HG03558 (cell line): ENCODE measurements around the gene ANXA2R.
A peak's percentile ranks its signal among the peaks of the same experiment; 100 is the strongest.
"Not testable (repeated sequence)": the region's sequence is repeated elsewhere in the genome, so short reads cannot be mapped to it uniquely, and the experiment has no call there.

Experiments
- ATAC-seq: cut with Tn5 transposase; IDR thresholded peaks from one replicate; pipeline ENCODE4 v1.9.1; 2021; ENCODE audit warnings: moderate number of reproducible peaks; ENCODE audit not compliant: unreplicated experiment; ENCODE audit errors: extremely low read depth

The ANXA2R gene

DNA sequence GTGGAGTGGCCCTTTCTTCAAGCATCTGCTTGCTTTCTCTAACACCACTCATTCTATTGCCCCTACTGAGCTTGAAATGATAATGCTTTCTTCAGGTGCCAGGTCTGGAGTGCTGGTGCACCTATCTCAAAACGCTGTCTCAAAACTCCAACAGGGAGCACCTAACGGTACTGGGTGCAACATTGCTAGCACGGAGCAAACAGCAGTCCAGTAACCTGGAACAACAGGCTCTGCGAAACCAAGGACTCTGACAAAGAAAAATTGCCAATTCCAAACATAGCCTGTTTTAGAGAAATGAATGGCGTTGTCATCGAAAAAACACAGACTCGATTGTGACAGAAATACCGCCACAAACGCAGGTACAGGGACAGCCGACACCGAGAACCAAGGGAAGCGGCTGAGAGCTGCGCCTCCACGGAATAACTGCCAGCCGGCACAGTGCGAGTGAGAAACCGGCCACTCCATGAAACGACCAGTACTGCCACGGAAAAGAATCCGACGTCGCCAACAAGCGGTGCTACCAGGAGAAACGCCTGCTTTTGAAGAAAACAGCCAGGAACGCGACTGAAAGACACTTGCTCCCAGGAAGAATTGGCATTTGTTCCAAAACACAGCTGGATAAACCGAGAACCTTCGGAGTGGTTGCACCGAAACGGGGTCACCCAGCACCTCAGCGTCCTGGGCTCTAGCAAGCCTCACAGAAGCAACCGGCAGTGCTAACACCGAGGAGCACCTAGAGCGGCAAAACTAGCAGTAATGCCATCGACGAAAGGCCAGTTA lies 3.1 kb downstream of the ANXA2R start:
- ATAC-seq: no peak

DNA sequence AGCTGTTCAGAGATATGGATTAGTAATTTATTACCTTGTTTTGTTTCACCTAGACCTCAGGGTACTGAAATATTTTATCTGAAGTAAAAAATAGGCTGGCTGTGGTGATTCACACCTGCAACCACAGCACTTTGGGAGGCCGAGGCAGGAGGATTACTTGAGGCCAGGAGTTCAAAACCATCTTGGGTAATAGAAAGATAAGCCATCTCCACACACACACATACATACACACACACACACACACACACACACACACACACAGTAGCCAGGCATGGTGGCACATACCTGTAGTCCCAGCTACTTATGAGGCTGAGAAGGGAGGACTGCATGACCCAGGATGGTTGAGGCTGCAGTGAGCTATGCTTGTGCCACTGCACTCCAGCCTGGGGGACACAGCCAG lies 3.7 kb downstream of the ANXA2R start:
- ATAC-seq: no peak

DNA sequence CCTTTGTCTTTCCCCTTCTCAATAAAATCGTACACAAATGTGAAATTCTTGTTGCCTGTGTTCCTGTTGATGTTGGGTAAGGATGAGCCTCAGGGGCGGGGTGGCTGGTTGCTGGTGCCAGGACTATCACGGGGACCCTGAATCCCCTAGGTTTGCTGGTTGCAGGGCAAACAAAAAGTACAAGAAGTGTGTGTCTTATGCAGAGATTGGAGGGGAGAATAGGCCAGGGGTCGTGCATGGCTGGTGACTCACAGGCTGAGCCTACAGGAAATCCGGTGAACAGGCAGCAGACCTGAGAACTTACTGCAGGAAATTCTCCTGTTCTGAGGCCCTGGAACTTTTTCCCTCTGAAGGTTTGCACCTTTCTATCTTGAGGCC lies 5.5 kb downstream of the ANXA2R start:
- ATAC-seq: no peak

DNA sequence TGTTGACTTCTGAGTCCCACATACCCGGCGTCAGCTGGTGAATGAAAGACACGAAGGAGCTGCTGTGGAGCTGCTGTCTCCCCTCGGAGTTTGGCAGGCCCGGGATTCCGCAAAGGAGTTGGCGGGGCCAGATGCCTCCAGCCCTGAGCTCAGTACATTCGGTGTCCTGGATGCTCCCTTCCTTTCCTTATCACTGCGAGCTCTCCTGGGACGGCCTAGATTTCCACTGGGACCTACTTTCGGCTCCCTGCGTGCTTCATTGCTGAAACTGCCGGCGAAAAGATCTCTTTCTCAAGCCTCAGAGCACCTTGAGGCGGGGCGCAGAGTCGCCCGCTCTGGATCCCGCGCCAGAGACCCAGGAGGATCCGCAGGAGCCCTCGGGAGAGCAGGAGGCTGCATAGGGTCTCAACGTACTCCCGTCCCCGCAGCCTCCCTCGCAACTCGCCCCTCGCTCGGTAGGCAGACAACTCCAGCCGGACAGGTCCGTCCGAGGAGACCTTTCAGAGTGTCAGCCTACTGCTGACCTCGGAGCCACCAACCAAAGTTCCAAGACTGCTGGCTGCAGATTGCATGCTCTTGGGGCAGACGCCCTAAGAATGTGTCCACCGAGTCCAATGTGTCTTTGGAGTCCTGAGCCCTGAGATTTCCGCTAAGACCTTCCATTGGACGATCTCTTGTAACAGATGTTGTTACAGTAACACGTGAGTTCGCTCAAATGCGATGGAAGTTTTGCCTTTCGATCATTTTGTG lies 6.1 kb downstream of the ANXA2R start:
- ATAC-seq: no peak

DNA sequence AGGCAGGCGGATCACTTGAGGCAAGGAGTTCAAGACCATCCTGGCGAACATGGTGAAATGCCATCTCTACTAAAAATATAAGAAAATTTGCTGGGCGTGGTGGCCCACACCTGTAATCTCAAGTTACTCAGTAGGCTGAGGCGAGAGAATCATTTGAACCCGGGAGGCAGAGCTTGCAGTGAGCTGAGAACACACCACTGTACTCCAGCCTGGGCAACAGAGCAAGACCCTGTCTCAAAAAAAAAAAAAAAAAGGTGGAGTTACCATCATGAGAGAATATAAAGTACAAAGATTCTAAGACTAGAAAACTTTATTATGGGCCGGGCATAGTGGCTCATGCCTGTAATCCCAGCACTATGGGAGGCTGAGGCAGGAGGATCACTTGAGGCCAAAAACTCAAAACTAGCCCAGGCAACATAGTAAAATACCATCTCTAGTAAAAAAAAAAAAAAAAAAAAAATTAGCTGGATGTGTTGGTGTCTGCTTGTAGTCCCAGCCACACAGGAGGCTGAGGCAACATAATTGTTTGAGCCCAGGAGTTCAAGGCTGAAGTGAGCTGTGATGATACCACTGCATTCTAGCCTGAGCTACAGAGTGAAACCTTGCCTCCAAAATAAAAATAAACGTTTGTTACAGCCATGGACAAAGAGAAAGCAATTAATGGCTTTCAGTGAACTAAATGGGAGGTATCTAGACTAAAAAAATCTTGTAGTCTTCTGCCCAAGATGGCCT lies 12.9 kb downstream of the ANXA2R start:
- no peak for ATAC-seq

DNA sequence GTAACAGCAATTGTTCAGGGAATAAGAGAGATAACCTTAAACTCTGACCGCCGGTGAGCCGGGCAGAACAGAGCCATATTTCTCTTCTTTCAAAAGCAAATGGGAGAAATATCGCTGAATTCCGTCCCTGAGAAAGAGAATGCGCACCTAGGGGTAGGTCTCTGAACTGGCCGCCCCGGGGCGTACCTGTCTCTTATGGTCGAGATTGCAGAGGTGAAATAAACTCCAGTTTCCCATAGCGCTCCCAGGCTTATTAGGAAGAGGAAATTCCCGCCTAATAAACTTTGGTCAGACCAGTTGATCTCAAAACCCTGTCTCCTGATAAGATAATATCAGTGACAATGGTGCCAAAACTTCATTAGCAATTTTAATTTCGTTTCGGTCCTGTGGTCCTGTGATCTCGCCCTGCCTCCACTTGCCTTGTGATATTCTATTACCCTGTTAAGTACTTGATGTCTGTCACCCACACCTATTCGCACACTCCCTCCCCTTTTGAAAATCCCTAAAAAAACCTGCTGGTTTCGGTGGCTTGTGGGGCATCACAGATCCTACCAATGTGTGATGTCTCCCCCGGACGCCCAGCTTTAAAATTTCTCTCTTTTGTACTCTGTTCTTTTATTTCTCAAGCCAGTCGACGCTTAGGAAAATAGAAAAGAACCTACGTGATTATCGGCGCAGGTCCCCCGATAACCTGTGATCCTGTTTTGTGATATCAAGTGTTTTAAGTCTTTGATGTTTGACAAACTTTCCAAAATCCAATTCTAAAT lies 14.8 kb downstream of the ANXA2R start:
- ATAC-seq: not testable (repeated sequence)

DNA sequence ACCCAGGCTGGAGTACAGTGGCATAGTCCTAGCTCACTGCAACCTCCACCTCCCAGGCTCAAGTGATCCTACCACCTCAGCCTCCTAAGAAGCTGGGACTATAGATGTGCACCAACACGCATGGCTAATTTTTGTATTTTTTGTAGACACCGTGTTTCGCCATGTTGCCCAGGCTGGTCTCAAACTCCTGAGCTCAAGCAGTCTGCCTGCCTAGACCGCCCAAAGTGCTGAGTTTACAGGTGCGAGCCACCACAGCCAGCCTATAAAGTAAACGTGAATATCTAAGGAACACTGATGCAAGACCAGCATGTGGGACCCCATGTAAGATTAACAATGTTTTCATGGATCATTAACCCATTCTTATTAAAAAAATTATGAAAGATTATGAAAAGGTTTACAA lies 15.9 kb downstream of the ANXA2R start:
- no peak for ATAC-seq

DNA sequence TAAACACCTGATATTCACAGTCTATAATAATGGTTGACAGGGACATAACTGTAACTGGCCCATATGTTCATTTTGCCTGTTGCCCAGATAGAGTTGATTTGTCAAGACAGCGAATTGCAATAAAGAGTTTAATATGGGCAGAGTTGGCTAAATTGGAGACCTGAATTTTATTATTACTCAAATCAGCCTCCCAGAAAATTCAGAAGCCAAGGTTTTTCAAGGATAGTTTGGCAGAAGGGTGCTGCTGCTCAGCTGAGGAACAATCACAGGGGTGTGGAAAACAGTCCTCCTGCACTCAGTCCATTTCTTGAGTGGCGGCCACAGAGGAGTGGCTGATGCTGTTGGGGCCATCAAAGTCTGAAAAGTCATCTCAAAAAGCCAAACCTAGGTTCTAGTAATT lies 19.0 kb downstream of the ANXA2R start:
- ATAC-seq: no peak

DNA sequence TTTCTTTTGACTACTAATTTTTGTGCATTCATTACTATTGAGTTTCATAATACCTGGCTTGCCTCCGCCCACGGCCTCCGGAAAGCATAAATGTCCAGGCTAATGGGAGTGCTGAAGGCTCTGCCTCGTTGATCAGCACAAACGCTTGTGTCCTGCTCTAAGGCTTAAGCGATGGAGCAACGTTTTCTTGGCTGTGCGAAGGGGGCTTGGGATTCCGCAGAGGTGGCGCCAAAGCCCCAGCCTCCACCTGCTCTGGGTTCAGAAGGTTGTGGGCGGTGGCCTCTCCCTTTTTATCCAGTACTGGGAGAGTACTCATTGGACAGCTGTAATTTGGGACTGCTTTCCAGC lies 19.7 kb downstream of the ANXA2R start:
- no peak for ATAC-seq

DNA sequence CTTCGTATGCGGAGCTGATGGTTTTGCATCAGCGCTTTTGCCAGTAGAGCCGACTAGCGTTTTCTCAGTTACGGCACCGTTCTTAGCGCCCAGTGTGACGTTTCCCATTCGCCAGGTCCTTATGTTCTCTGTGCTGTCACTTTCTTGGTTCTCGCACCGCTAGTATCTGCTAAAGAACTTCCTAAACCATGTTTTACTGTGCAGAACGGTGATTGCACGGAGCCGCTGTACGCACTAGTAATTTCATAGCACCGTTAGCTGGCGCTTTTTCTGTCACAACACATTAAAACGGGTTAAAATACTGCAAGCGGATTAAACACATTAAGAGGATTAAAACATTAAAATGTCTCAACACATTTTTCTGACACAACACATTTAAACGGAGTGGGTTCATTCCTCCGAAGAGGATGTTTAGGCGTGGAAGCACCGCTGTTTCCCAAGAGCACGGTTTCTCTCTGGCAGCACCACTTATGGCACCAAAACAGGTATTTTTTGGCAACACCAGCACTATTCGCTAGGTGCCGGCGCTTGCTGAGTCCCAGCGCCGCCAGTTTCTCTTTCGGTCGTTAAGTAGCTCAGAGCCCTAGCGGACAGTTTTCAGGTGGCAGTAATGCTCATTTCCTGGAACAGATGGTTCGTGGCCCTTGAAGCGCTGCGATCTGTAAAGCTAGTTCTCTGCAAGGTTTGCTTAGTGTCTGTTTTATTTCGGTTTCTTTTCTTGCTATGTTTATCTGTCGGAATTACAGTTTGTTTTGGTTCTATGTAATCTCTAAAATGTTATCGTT lies 20.3 kb downstream of the ANXA2R start:
- ATAC-seq: peak; percentile 63

DNA sequence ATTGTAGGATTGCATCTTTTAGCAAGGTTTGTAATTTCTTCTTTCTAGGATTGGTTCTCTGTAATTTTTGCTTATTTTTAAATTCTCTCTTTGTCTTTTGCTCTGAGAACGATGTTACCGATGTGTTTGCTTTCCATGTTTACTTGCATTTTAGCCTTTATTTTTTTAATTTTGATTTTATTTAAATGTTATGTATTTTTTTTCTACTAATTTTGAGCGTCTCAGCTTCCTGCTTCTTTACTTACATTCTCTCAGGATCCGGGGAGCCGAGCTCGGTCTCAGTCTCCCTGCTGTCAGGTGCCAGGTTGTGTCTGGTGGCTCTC lies 20.9 kb downstream of the ANXA2R start:
- no peak for ATAC-seq

DNA sequence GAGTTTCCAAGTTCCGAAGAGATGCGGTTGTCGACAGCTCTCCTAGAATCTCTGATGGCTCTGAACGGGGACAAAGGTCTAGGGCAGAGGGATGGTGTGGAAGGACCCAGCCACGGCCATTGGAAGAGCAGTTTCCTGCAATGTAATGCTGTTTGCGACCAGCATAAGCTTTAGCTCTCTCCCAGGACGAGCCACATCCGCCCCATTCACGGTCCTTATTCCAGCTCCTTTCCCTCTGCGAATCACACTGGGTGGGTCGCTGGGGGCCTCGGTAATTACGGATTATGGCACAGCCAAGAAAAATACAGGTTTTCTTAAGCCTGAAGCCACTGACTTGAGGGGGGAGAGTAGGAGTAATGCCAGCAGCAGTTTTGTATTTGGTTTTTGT lies 22.7 kb downstream of the ANXA2R start:
- no peak for ATAC-seq

DNA sequence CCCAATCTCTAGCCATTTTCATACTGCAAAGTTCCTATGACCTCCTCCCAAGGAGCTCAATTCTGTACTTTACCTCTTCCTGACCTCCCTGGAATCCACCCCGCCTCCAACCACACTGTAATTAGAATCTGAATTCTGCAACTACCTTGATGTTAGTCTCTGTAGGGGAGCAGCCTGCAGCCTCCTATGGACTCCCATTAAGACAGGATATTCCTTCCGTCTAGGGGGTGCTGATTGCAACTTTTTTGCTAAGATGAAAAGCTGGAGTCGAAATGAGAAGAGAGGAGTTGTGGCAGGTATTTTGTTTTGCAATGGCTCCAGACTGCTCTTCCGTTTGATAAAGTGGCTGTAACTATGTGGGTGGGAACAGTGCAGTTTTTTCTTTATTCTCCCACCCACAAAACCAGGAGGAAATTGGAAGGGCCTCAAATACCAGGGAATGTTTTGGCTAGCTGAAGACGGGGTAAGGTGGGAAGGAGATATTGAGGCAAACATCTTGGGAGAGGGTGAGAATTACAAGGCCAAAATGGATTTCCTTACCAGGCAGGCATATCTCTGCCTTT lies 23.8 kb downstream of the ANXA2R start:
- no peak for ATAC-seq

DNA sequence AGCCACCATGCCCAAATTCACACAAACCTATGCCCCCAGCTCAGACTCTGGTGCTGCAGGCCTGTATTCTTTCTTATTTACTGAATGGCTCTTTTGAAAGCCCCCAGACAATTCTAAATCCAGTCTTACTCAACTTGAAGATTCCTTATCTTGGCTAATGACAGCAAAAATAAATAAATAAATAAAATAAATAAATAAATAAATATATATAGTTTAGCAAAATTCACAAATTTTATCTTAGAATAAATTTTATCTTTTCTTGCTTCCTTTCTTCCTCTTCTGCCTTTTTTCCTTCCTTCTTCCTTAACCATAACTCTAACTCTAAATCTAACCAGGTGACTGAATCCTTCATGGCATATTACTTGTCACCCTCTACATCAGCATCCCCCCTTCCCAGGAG lies 25.6 kb downstream of the ANXA2R start:
- no peak for ATAC-seq

DNA sequence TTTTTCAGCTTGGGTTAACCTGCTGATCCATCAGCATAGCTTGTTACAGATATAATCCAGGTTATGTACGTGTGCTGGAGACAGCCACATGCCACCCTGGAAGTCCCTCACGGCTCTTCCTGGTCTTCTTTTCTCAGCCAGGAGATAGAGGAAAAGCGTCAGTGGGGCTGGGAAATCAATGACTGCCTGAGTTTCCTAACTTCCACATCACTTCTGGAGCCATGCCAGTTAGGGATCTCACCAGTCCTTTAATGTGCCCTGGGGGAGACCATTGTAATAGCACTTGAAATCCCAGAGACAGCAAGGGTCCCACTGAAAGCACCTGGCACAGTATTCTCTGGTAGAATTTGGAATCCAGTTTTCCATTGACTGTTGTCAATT lies 29.2 kb downstream of the ANXA2R start:
- no peak for ATAC-seq

DNA sequence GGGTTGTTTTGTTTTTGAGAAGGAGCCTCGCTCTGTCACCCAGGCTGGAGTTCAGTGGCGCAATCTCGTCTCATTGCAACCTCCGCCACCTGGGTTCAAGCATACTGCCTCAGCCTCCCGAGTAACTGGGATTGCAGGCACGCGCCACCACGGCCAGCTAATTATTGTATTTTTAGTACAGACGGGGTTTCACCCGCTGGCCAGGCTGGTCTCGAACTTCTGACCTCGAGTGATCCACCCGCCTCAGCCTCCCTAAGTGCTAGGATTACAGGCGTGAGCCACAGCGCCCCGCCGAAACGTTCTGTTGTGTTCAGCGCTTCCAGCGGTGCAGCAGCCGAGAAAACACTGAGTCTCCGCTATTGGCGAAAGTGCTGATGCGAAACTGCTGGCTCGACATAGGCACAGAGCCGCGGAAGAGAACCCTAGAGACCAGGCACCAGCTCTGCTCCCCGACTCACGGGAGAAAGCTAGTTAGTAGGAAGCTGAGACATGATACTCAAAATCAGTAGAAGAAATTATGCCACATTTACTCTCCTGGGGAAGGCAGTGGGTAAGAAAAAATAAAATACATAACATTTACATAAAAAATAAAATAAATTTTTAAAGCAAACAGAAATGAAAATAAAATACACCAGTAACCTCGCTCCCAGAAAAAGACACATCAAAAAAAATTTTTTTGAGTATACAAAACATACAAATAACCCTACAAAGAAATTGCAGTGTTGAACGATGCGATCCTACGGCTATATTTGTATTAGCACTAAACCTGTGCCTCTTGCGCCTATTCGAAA lies 31.6 kb downstream of the ANXA2R start:
- no peak for ATAC-seq

DNA sequence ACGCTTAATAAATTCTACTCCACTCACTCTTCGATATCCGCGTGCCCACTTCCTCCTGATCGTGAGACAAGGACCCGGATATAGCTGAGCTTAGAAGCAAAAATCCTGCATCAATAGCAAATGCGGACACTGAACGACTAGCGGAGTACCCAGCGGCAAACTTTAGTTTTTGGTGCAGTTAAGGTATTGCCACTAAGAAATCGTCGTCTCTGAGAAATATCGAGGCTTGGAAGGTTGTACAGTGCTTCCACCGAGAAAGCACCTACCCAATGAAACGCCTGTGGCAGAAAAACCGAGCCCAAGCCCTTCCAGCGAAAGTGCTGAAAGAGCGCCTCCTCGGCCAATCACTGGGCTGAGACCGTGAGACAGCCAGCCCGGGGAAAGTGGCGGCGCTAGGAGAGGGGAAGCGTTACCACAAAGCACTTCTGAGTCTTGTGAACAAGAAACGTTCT lies 32.2 kb downstream of the ANXA2R start:
- peak; percentile 26 for ATAC-seq

DNA sequence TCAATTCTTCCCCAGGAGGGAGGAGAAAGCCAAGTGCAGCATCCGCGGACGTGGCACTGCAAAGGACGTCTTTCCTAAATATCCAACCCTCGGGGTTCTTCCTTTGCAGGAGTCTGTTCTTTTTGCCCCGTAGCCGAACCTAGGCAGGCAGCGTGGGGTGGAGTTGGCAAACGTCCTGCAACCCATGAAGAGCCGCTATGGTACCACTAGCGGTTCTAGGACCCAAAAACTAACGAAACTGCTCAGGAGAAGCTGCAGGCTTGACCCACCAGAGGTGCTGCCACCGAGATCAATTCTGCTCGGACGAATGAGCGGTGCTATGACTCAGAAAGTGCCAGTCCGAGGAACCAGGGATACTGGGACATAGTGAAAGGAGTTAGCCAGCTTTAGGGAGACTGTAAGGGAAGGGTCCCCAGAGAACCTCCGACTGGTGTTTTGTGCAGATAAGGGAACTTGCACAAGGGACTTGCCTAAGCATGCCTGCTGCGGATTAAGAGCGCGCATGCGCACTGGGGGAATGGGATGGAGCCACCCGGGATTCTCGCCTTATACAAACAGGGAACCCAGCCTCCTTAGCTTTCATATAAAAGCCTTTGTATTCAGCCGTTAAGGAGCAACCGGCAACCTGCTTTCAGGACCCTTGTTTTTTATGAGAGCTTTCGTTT lies 32.7 kb downstream of the ANXA2R start:
- no peak for ATAC-seq
